Stimulated activated CD8-positive, alpha-beta memory T cell treated with anti-CD3 and anti-CD28 coated beads, Interleukin-15, amount 100 ng/mL, for 4 hours (primary cell): Measurements from ENCODE around the gene ALG2.
"Not testable (repeated sequence)": the region's sequence is repeated elsewhere in the genome, so short reads cannot be mapped to it uniquely, and the experiment has no call there.

Experiments
- DNase-seq, 2 donors: peaks; one replicate each; pipeline ENCODE4 v3.0.0-alpha.2; 2020; ENCODE audit warnings: low read depth in 2 of 2

ALG2 gene

GRCh38 chr9:99238331-99238730 lies 16.6 kb upstream of the ALG2 start:
- no peak for DNase-seq

- DNase-seq = not testable (repeated sequence)
Observed at GRCh38 chr9:99237849-99238248, 16.1 kb upstream of the ALG2 start.

- no peak for DNase-seq
Observed at GRCh38 chr9:99237356-99237755, 15.6 kb upstream of the ALG2 start.

GRCh38 chr9:99235926-99236634 lies 14.3 kb upstream of the ALG2 start:
- no peak for DNase-seq

GRCh38 chr9:99235069-99235468 lies 13.3 kb upstream of the ALG2 start:
- DNase-seq = no peak

GRCh38 chr9:99234618-99235017 lies 12.9 kb upstream of the ALG2 start:
- DNase-seq = no peak

GRCh38 chr9:99231711-99232110 lies 10.0 kb upstream of the ALG2 start:
- DNase-seq = no peak

- no peak for DNase-seq
Observed at GRCh38 chr9:99230206-99230605, 8.5 kb upstream of the ALG2 start.

- no peak for DNase-seq
Observed at GRCh38 chr9:99226054-99226453, 4.3 kb upstream of the ALG2 start.

- no peak for DNase-seq
Observed at GRCh38 chr9:99224445-99224844, 2.7 kb upstream of the ALG2 start.

- no peak for DNase-seq
Observed at GRCh38 chr9:99222416-99223270, 901 bp upstream of the ALG2 start.

- no peak for DNase-seq
Observed at GRCh38 chr9:99221266-99221620, 499 bp downstream of the ALG2 start.

GRCh38 chr9:99220011-99220410 lies 1.7 kb downstream of the ALG2 start:
- DNase-seq = no peak

- no peak for DNase-seq
Observed at GRCh38 chr9:99216073-99216472, 5.7 kb downstream of the ALG2 start.

GRCh38 chr9:99213197-99213596 lies 8.5 kb downstream of the ALG2 start:
- no peak for DNase-seq

- DNase-seq = no peak
Observed at GRCh38 chr9:99211746-99212145, 10.0 kb downstream of the ALG2 start.

- DNase-seq = no peak
Observed at GRCh38 chr9:99210572-99210971, 11.2 kb downstream of the ALG2 start.

- DNase-seq = no peak
Observed at GRCh38 chr9:99201603-99202002, 20.1 kb downstream of the ALG2 start.

GRCh38 chr9:99199938-99200539 lies 21.7 kb downstream of the ALG2 start:
- DNase-seq = no peak

GRCh38 chr9:99197987-99198386 lies 23.8 kb downstream of the ALG2 start:
- no peak for DNase-seq

GRCh38 chr9:99197124-99197630 lies 24.6 kb downstream of the ALG2 start:
- no peak for DNase-seq

- DNase-seq = not testable (repeated sequence)
Observed at GRCh38 chr9:99196484-99196883, 25.3 kb downstream of the ALG2 start.

- no peak for DNase-seq
Observed at GRCh38 chr9:99193466-99193821, 28.3 kb downstream of the ALG2 start.
